Left ventricle myocardium inferior (tissue), 1 donor: Measurements from ENCODE around the gene FNDC7. TPM values are rescaled to one million over a fixed set of nuclear protein-coding genes. Genes with fewer than 3 reads are reported as not detected.

Experiments
- DNase-seq: peaks from one replicate; pipeline ENCODE4 v3.0.0-alpha.2; 2020
- H3K27ac ChIP-seq: fragments of 200-600 bp; replicated peaks from 2 replicates; pipeline ENCODE4 v1.8.0; 2021
- H3K27me3 ChIP-seq: fragments of 200-600 bp; 2 replicates; pipeline ENCODE4 v1.8.0; 2021; ENCODE audit warnings: low read depth
- H3K36me3 ChIP-seq: fragments of 200-600 bp; 2 replicates; pipeline ENCODE4 v1.8.0; 2021
- H3K4me1 ChIP-seq: fragments of 200-600 bp; 2 replicates; pipeline ENCODE4 v1.8.0; 2021
- H3K4me3 ChIP-seq: fragments of 200-600 bp; 2 replicates; pipeline ENCODE4 v1.8.0; 2021; ENCODE audit warnings: mild to moderate bottlenecking, moderate library complexity
- H3K9me3 ChIP-seq: fragments of 200-600 bp; replicated peaks from 2 replicates; pipeline ENCODE4 v1.8.0; 2021
- CTCF ChIP-seq: fragments of 200-600 bp; IDR thresholded peaks from 2 replicates; pipeline ENCODE4 v1.8.0; 2021; ENCODE audit warnings: antibody characterized with exemption, mild to moderate bottlenecking, borderline replicate concordance
- intact Hi-C: fragments of 100-400 bp; cut with micrococcal nuclease; formaldehyde crosslinking; loops from one replicate; pipeline ENCODE4 v1.11.0; 2022
- total RNA-seq: library from RNA; stranded (reverse); fragmentation: NEBNext Ultra II Directional; extraction: Animal tissue kit (Norgen Biotek cat#: 25700); gene quantifications from one replicate; pipeline ENCODE4 v1.2.1, GENCODE V29; 2021
- donor health status: DM: no; HTN: yes; CAD: no; lungs with severe emphysema.

Gene FNDC7
- total RNA-seq, 1 donor from 2014 or later = not detected

DNA sequence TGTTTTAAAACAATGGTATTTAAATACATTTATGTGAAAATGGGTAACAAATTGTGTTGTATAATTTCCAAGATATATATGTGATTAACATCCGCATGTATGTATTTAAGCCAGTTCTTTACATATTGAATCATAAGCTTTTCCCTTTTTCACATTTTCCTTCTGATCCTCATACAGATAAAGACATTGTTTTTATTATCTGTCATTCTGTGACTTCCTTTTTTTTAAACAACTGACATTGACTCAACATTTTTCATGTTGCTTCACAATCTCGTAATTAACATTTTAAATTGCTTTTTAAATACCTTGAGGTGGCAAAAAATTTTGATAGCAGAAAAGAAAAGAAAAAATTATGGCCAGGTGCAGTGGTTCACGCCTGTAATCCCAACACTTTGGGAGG lies 35.2 kb downstream of the FNDC7 start:
- Histone ChIP-seq H3K4me1 (peaks cover 41% of the 10 kb centered on the region), H3K27ac (peak overlapping the region; percentile 98), H3K4me3 (peak overlapping the region; percentile 90), H3K36me3 (peaks cover 16% of the 10 kb centered on the region), H3K27me3 (no peaks in the 10 kb centered on the region), H3K9me3 (no peaks in the 10 kb centered on the region)
- TF ChIP-seq CTCF = no peak
- intact Hi-C loops = no loop called here
- no peak for DNase-seq

DNA sequence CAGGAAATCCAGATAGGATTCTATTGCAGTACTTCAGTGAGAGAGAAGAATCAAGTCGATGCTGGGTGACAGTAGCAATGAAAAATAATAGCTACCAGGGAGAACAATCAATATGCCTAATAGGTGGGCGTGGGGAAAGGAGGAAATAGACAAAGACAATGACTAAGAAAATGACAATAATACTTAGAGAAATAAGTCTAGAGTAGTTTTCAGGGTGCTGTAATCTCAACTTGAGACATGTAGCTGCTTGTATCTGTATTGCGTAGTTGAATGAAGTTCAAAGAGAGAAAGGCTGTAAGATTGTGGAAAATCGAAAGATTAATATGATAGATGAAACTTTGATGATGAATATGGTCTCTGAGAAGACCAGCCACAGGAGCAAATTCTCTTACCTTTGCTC lies 36.4 kb downstream of the FNDC7 start:
- Histone ChIP-seq H3K4me1 (peaks cover 41% of the 10 kb centered on the region), H3K4me3 (no peak overlapping the region), H3K9me3 (no peaks in the 10 kb centered on the region), H3K36me3 (peaks cover 26% of the 10 kb centered on the region), H3K27me3 (no peaks in the 10 kb centered on the region), H3K27ac (no peak overlapping the region)
- no peak for TF ChIP-seq CTCF
- DNase-seq = no peak
- intact Hi-C loops = no loop called here

GRCh38 chr1:108750476-108751181 lies 37.9 kb downstream of the FNDC7 start:
- H3K27me3 ChIP-seq = no peaks in the 10 kb centered on the region
- H3K4me3 ChIP-seq = no peak overlapping the region
- no peak overlapping the region for H3K27ac ChIP-seq
- DNase-seq = no peak
- peaks cover 41% of the 10 kb centered on the region for H3K4me1 ChIP-seq
- H3K9me3 ChIP-seq = no peaks in the 10 kb centered on the region
- no peak for TF ChIP-seq CTCF
- H3K36me3 ChIP-seq = peaks cover 27% of the 10 kb centered on the region
- intact Hi-C loops = no loop called here

DNA sequence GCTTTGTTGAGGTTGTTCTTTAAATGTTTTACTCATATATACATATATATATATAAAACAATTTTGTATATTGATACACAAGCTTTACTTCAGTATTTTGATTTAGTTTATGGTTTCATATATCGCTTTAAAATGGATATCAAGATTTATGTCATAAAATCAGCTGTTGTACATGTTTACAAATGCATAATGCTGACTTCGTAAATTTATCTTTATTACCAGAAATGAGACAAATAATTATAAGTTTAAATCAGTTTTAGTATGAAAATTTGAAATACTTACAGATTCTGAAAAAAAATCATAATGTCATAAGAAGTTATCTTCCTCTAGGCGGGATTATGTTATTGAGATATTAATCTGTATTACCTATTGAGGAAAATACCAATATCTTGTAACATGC lies 40.7 kb downstream of the FNDC7 start:
- TF ChIP-seq CTCF = no peak
- no peak overlapping the region for H3K4me3 ChIP-seq
- no peak overlapping the region for H3K27ac ChIP-seq
- intact Hi-C loops = no loop called here
- no peaks in the 10 kb centered on the region for H3K27me3 ChIP-seq
- peaks cover 47% of the 10 kb centered on the region for H3K36me3 ChIP-seq
- peaks cover 22% of the 10 kb centered on the region for H3K4me1 ChIP-seq
- H3K9me3 ChIP-seq = no peaks in the 10 kb centered on the region
- no peak for DNase-seq

GRCh38 chr1:108758796-108759195 lies 46.1 kb downstream of the FNDC7 start:
- TF ChIP-seq CTCF = no peak
- DNase-seq = no peak
- Histone ChIP-seq H3K4me1 (no peaks in the 10 kb centered on the region), H3K4me3 (no peak overlapping the region), H3K27me3 (no peaks in the 10 kb centered on the region), H3K9me3 (no peaks in the 10 kb centered on the region), H3K27ac (no peak overlapping the region), H3K36me3 (peaks cover 67% of the 10 kb centered on the region)
- intact Hi-C loops = no loop called here
